ENCODE results near the gene NCMAP. TPM values are rescaled to one million over a fixed set of nuclear protein-coding genes. Genes with fewer than 3 reads are reported as not detected.

The NCMAP gene
- total and polyA plus RNA-seq, 2 of the 4 experiments (the other 2 are of a cell fraction) = not detected

- no peak overlapping the region for H3K23ac ChIP-seq (ENCODE audit: low read depth, low read length)
- H3K36me3 ChIP-seq (ENCODE audit: control insufficient read depth, insufficient read depth, low read length) = no peaks in the 10 kb centered on the region
- ChIA-PET CTCF (interaction anchor here (0.7 kb wide), 1 partner anchor 91 kb away, joined by 3 read pairs; no protein-coding TSS in a partner anchor), POLR2A (ENCODE audit: unreplicated experiment) (no interaction called here)
- no peak overlapping the region for H3K9ac ChIP-seq (ENCODE audit: low read depth, low read length)
- no peak overlapping the region for H2BK20ac ChIP-seq (ENCODE audit: low read depth, low read length)
- no peaks in the 10 kb centered on the region; the same call in 1 of the 2 replicates for H3K9me1 ChIP-seq (ENCODE audit: insufficient read depth, low read length)
- H3K4me3 ChIP-seq (ENCODE audit: insufficient read depth, low read depth, low read length) = no peak overlapping the region
- in situ Hi-C loops (cut with MboI; ENCODE audit: low sequenced_read_pairs) (no loop called here), dilution Hi-C loops (cut with HindIII; ENCODE audit: low sequenced_read_pairs, unreplicated experiment) (no loop called here), intact Hi-C loops (cut with micrococcal nuclease) (no loop called here)
- no peaks in the 10 kb centered on the region for H4K20me1 ChIP-seq (ENCODE audit: insufficient read depth, low read length)
- no peak overlapping the region for H4K8ac ChIP-seq (ENCODE audit: low read depth in 2 of 2, low read length in 2 of 2)
- peaks cover 18% of the 10 kb centered on the region for H3K27me3 ChIP-seq (ENCODE audit: control insufficient read depth, insufficient read depth, low read length)
- TF ChIP-seq CEBPB (IDR thresholded peaks at IDR 0.05; ENCODE audit: low read depth, low read length) = no peak
- no peak for TF ChIP-seq ELK1 (IDR thresholded peaks at IDR 0.05; ENCODE audit: borderline replicate concordance, low read depth, low read length)
- TF ChIP-seq USF2 (IDR thresholded peaks at IDR 0.05; ENCODE audit: low read depth, low read length) = no peak
- no peak for TF ChIP-seq RFX5 (IDR thresholded peaks at IDR 0.05; ENCODE audit: low read depth, low read length)
- TF ChIP-seq FOS (IDR thresholded peaks at IDR 0.05; ENCODE audit: low read depth, low read length) = no peak
- no peak for TF ChIP-seq NFE2L2 (IDR thresholded peaks at IDR 0.05; ENCODE audit: low read depth, low read length)
- no peak for TF ChIP-seq MAFK (IDR thresholded peaks at IDR 0.05; ENCODE audit: low read depth, low read length)
- no peak for TF ChIP-seq MXI1 (IDR thresholded peaks at IDR 0.05; ENCODE audit: borderline replicate concordance, low read depth, low read length)
- TF ChIP-seq BHLHE40 (IDR thresholded peaks at IDR 0.05; ENCODE audit: low read depth, low read length) = no peak
- TF ChIP-seq SMC3 (IDR thresholded peaks at IDR 0.05; ENCODE audit: low read depth, low read length) = no peak
- no peak for TF ChIP-seq POLR2A (IDR thresholded peaks at IDR 0.05; ENCODE audit: low read depth, low read length)
- no peak for TF ChIP-seq MAZ (IDR thresholded peaks at IDR 0.05; ENCODE audit: borderline replicate concordance, low read depth, low read length)
- no peak for ATAC-seq (ENCODE audit: low read depth)
- no peak overlapping the region for H3K56ac ChIP-seq (ENCODE audit: extremely low read depth, insufficient read depth, low read length)
- H3K9me3 ChIP-seq (ENCODE audit: control insufficient read depth, insufficient read depth, low read length) = no peaks in the 10 kb centered on the region
- no peak overlapping the region for H2AK9ac ChIP-seq (replicated peaks; ENCODE audit: low read depth, low read length, poor library complexity)
- no peak for DNase-seq
- no peaks in the 10 kb centered on the region; the same call in 1 of the 2 replicates for H3K4me1 ChIP-seq (ENCODE audit: control insufficient read depth, insufficient read depth, low read length)
- H4K5ac ChIP-seq (ENCODE audit: low read depth, low read length) = no peak overlapping the region
- no TSS peak for BruUV-seq (replicated peaks)
- H4K91ac ChIP-seq (ENCODE audit: insufficient read depth, low read depth, low read length) = no peak overlapping the region
- H2BK15ac ChIP-seq (ENCODE audit: low read depth, low read length) = no peak overlapping the region
- no peak overlapping the region for H3K4me2 ChIP-seq (ENCODE audit: low read depth, low read length)
- no peak overlapping the region for H3K14ac ChIP-seq (replicated peaks; ENCODE audit: low read depth, low read length)
- no peak overlapping the region for H3K18ac ChIP-seq (ENCODE audit: low read depth, low read length)
- WGBS, 2 experiments (ENCODE audit: extremely low coverage in 2 of 2, insufficient read length in 1 of 2) = 40% methylated on average over 1 of the region's 5 CpGs; no CpG with 5 or more reads in 1 of the 2 experiments
- H3K79me1 ChIP-seq (ENCODE audit: low read depth in 1 of 2, low read length in 2 of 2) = no peaks in the 10 kb centered on the region
- no peak overlapping the region for H2BK5ac ChIP-seq (ENCODE audit: low read depth, low read length, poor library complexity, severe bottlenecking)
- H2AFZ ChIP-seq (replicated peaks; ENCODE audit: low read length, poor library complexity) = no peak overlapping the region
- no peak overlapping the region for H2AK5ac ChIP-seq (ENCODE audit: low read depth, low read length)
- H3K4ac ChIP-seq (ENCODE audit: low read depth, low read length) = no peak overlapping the region
- no peak overlapping the region for H2BK120ac ChIP-seq (ENCODE audit: low read depth, low read length)
- H3K27ac ChIP-seq (ENCODE audit: insufficient read depth, low read length) = no peak overlapping the region
Measured at GRCh38 chr1:24547195-24547594, 8.7 kb upstream of the NCMAP start.
